Activated CD4-positive, alpha-beta T cell treated with anti-CD3 and anti-CD28 coated beads for 4 hours (primary cell): ENCODE results near the gene PCDHAC1.
"Not testable (repeated sequence)": the region's sequence is repeated elsewhere in the genome, so short reads cannot be mapped to it uniquely, and the experiment has no call there.

Experiments used
- DNase-seq, 2 donors: peaks; one replicate each; pipeline ENCODE4 v3.0.0-alpha.2; 2020

Gene PCDHAC1

GRCh38 chr5:140925806-140926442 lies at the start of gene PCDHAC1:
PCDHAC1 (plus strand) TSS chr5:140926299; CDS start chr5:140926893, 594 bp downstream.
- no peak for DNase-seq

DNA sequence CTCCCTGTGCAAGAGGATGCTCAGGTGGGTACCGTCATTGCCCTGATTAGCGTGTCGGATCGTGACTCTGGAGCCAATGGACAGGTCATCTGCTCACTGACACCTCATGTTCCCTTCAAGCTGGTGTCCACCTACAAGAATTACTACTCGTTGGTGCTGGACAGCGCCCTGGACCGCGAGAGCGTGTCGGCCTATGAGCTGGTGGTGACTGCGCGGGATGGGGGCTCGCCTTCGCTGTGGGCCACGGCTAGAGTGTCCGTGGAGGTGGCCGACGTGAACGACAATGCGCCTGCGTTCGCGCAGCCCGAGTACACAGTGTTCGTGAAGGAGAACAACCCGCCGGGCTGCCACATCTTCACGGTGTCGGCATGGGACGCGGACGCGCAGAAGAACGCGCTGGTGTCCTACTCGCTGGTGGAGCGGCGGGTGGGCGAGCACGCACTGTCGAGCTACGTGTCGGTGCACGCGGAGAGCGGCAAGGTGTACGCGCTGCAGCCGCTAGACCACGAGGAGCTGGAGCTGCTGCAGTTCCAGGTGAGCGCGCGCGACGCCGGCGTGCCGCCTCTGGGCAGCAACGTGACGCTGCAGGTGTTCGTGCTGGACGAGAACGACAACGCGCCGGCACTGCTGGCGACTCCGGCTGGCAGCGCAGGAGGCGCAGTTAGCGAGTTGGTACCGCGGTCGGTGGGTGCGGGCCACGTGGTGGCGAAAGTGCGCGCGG lies 49.4 kb upstream of the PCDHAC1 start:
- not testable (repeated sequence) for DNase-seq

DNA sequence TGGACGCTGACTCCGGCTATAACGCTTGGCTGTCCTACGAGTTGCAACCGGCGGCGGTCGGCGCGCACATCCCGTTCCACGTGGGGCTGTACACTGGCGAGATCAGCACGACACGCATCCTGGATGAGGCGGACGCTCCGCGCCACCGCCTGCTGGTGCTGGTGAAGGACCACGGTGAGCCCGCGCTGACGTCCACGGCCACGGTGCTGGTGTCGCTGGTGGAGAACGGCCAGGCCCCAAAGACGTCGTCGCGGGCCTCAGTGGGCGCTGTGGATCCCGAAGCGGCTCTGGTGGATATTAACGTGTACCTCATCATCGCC lies 48.9 kb upstream of the PCDHAC1 start:
- no peak for DNase-seq

- DNase-seq: no peak
Observed at GRCh38 chr5:140881889-140882590, 44.1 kb upstream of the PCDHAC1 start, which contains the start of gene PCDHA13. PCDHA13 (plus strand) TSS chr5:140882124; CDS start chr5:140882269, 145 bp downstream.

GRCh38 chr5:140882591-140882899 lies 43.6 kb upstream of the PCDHAC1 start:
- no peak for DNase-seq

DNA sequence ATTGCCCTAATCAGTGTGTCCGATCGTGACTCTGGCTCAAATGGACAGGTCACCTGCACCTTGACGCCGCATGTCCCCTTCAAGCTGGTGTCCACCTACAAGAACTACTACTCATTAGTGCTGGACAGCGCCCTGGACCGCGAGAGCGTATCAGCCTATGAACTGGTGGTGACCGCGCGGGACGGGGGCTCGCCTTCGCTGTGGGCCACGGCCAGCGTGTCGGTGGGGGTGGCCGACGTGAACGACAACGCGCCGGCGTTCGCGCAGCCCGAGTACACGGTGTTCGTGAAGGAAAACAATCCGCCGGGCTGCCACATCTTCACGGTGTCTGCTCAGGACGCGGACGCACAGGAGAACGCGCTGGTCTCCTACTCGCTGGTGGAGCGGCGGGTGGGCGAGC lies 42.7 kb upstream of the PCDHAC1 start:
- DNase-seq: no peak

DNA sequence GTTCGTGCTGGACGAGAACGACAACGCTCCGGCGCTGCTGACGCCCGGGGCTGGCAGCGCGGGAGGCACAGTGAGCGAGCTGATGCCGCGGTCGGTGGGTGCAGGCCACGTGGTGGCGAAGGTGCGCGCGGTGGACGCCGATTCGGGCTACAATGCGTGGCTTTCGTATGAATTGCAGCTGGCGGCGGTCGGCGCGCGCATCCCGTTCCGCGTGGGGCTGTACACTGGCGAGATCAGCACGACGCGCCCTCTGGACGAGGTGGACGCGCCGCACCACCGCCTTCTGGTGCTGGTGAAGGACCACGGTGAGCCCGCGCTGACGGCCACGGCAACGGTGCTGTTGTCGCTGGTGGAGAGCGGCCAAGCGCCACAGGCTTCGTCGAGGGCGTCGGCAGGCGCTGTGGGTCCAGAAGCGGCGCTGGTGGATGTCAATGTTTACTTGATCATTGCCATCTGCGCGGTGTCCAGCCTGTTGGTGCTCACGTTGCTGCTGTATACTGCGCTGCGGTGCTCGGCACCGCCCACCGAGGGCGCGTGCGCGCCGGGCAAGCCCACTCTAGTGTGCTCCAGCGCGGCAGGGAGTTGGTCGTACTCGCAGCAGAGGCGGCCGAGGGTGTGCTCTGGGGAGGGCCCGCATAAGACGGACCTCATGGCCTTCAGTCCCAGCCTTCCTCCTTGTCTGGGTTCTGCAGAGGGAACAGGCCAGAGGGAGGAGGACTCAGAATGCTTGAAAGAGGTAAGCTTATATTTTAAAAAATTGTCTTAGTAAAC lies 42.0 kb upstream of the PCDHAC1 start:
- DNase-seq: no peak

- DNase-seq: no peak
Observed at GRCh38 chr5:140916325-140916724, 9.8 kb upstream of the PCDHAC1 start.

- DNase-seq: no peak
Observed at GRCh38 chr5:140923601-140924000, 2.5 kb upstream of the PCDHAC1 start.

GRCh38 chr5:140926443-140927227 lies 536 bp downstream of the PCDHAC1 start:
- DNase-seq: peak in 1 of 2 donors; percentile 6

DNA sequence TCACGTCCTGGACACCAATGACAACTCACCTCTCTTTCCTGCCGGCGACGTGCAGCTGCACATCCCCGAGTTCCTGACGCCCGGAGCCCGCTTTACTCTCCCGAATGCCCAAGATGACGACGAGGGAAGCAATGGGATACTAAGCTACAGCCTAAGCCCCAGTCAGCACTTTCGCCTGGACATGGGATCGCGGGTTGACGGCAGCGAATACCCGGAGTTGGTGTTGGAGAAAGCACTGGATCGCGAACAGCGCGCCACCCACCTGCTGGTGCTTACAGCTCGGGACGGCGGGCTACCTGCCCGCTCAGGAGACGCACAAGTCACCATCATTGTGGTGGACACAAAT lies 1.1 kb downstream of the PCDHAC1 start:
- no peak for DNase-seq

- DNase-seq: no peak
Observed at GRCh38 chr5:140934964-140935606, 9.0 kb downstream of the PCDHAC1 start.

DNA sequence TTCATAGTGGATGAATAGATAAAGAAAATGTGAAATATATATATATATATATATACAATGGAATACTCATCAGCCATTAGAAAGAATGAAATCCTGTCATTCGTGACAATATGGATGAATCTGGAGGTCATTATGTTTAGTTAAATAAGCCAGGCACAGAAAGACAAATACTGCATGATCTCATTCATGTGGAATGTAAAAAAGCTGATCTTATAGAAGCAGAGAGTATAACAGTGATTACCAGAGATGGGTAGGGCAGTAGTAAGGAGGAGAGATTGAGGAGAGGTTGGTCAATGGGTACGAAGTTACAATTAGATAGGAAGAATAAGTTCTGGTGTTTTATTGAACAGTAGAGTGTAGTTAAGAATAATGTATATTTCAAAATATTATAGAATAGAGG lies 20.5 kb downstream of the PCDHAC1 start:
- no peak for DNase-seq

DNA sequence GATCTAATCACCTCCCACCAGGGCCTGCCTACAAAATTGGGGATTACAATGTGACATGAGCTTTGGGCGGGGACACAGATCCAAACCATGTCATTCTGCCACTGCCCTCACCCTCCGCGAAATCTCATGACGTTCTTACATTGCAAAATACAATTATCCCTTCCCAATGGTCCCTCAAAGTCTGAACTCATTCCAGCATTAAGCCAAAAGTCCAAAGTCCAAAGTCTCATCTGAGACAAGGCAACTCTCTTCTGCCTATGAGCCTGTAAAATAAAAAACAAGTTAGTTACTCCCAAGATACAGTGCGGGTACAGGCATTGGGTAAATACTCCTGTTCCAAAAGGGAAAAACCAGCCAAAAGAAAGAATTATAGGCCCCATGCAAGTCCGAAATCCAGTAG lies 25.5 kb downstream of the PCDHAC1 start:
- no peak for DNase-seq

- DNase-seq: no peak
Observed at GRCh38 chr5:140953234-140953633, 27.1 kb downstream of the PCDHAC1 start.

DNA sequence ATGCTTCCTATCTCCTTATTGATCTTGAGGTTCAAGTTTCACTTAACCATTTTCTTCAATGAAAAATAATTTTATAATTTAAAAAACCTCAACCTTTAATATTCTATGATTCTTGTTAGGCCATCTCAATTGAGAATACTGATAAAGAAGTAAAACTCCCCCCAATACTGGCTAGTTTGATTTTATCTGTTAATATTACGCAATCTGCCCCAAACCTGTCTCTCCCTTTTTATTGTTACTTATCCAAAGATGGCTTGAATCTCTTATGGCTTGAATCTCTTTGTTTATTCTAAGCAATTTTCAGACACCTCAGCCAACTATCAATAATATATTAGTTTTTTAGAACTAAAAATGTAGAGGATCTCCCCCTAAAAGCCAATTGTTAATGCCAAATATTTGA lies 36.1 kb downstream of the PCDHAC1 start:
- no peak for DNase-seq

DNA sequence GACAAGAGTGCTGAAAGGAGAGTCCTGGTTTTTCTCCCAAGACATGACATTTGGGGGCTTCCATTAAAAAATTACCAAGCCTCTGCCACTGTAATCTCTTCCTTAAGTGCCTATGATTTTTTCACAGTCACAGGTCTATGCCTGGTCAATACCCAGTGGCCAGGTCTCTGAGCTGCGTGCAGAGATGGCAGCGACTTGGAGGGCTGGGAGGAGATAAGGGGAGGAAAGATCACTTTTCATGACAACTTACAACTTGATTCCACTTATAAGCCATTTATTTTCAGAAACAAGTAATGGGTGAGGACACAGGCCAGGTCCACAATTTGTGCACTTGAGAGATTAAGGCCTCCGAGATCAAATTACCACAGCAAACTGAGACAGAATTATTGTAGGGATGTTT lies 38.3 kb downstream of the PCDHAC1 start:
- no peak for DNase-seq

- DNase-seq: no peak
Observed at GRCh38 chr5:140965905-140966292, 39.8 kb downstream of the PCDHAC1 start.

DNA sequence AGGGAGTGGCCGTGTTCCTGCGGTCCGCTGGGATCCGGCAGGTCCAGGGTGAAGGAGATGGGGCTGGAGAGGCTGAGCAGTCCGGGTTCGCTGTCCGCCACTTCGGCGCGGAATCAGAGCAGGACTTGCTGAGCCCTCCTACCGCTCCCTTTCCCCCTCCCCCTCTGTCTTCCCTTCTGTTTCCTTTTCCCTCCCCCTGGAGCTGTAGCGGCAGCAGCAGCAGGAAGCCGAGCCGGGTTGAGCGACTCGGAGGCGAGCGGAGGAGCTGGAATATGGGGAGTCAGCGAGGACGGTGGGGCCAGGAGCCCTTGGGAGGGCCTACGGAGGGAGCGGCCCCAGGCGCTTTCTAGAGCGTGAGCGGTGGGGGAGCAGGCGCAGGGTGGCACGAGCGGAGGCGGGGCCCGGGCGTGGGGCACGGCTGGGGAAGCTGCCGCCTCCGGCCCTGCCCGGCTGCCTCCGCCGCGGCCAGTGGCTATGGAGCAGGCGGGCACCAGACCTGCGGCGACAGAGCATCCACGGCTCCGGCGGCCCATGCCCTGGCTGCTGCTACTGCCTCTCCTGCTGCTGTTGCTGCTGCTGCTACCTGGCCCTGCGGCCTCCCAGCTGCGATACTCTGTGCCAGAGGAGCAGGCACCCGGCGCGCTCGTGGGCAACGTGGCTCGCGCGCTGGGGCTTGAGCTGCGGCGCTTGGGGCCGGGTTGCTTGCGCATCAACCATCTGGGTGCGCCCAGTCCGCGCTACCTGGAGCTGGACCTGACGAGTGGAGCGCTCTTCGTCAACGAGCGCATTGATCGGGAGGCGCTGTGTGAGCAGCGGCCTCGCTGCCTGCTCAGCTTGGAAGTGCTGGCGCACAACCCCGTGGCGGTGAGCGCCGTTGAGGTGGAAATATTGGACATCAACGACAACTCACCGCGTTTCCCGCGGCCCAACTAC lies 40.5 kb downstream of the PCDHAC1 start, which contains the start of gene PCDHAC2:
Gene PCDHAC2, plus strand, starts transcription at position 184 of the 933 bp plus-strand sequence. Its CDS starts 291 bp downstream, at position 475.
- DNase-seq: no peak

GRCh38 chr5:140967226-140967893 lies 41.3 kb downstream of the PCDHAC1 start:
- DNase-seq: no peak
